HG02588 (cell line): ENCODE results near the gene NUDT19.
"Not testable (repeated sequence)": the region's sequence is repeated elsewhere in the genome, so short reads cannot be mapped to it uniquely, and the experiment has no call there.

ENCODE experiments used
- ATAC-seq: cut with Tn5 transposase; IDR thresholded peaks from one replicate; pipeline ENCODE4 v1.9.1; 2021; ENCODE audit warnings: mild to moderate bottlenecking, moderate library complexity; ENCODE audit not compliant: unreplicated experiment

NUDT19 gene

DNA sequence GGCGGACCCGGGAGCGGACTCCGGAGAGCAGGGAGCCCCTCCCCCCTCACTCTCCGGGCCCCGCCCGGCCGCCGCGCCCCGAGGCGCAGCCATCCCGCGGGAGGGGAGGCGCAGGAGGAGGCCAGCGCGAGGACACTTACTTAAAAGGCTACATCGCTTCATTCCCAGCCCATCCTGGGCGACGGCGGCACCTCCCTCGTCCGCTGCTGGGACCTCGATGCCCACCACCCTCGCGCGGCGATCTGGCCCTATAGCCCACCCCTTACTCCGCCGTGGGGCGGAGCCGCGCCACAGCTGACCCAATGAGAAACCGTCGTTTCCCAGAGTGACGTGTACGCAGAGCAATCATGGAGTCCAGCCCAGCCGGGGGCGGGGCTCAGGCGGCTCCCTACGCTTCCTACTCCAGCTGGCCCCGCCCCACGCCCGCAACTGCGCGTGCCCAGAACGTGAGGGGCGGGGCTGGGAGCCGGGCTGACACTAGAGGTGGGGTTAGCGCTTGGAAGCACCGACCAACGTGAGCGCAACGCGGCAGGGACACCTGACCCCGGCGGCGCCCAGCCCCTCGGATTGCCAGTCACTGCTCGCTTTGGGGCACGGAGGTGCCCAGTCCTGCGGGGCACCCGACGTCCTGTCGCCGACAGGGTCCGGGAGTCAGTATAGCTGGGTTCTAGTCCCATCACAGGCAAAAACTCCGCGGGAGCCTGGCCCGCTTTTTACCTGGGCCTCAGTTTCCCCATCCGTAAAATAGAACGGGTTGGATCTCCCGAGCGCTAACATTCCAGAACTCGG is 16.5 kb upstream of the NUDT19 start, which contains the start of gene ANKRD27:
Gene ANKRD27, minus strand, starts transcription at position 250 of the 789 bp plus-strand sequence. CDS start 16,165 bp downstream, outside the sequence.
- ATAC-seq: peak; percentile 95

- ATAC-seq: peak; percentile 35
Observed at GRCh38 chr19:32675720-32676185, 15.9 kb upstream of the NUDT19 start, which contains the start of gene RGS9BP. RGS9BP (plus strand) TSS chr19:32675848; CDS start chr19:32676264, 416 bp downstream.

GRCh38 chr19:32676186-32676894 is 15.3 kb upstream of the NUDT19 start:
- no peak for ATAC-seq

DNA sequence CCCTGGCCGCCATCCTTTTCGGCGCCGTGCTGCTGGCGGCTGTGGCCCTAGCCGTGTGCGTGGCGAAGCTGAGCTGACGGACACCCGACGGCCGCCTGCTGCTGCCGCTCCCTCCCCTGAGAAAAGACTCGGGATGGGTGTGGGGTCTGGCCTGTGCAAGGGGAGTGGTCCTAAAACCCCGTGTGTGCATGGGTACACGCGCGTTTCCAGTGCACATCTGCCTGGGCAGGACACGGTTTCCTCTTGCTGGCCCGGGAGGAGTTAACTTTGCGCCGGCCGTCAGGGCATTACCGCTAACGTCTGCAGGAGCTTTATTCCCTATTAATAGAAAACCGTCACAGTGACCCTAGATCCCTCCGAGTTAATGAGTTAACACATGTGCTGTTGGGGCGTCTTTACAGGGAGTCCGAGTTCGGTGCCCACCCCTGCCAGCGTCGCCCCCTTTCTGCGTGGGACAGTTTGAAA is 14.7 kb upstream of the NUDT19 start:
- no peak for ATAC-seq

DNA sequence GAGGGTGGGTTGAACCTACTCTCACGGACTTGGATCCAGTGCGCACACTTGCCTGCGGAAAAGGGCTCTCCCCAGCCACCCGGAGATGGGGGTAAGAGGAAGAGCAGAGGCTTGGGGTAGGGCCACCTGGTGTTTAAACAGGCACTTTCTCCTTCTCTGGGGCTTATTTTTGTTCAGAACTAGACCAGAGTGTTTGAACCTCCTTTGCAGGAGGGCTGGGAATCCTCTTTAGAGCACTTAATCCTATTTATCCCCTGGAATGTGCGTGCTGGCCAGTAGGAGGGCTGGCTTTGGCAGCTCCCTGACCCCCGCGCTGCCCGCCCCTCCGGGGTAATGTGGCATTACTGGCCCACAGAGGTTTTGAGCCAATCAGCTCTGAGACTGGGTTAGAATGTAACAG is 14.0 kb upstream of the NUDT19 start:
- ATAC-seq: no peak

GRCh38 chr19:32680986-32681385 is 10.6 kb upstream of the NUDT19 start:
- no peak for ATAC-seq

GRCh38 chr19:32682317-32682716 is 9.3 kb upstream of the NUDT19 start:
- ATAC-seq: no peak

DNA sequence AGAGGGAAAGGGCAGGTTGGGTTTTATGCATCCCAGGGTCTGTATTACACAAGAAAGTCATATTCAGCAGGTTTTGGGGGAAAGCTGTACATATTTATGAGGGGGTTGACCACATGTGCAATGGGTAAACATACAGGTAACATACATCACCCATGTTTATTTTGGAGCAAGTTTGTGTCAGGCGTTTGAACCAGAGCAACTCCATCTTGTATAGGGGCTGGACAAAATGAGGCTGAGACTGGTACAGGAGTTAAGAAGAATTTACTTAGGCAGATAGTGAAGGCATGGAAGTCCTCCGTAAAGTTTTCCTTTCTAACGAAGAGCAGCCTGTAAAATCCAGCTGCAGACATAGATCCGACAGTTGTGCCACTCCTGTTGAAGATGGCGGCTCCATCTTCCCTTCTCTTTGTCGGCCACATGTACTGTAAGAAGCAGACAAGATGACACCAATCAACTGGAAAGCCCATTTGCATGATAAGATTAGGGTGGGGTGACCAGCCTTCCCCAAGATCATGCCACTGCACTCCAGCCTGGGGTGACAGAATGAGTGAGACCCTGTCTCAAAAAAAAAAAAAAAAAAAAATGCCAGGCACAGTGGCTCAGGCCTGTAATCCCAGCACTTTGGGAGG is 4.7 kb upstream of the NUDT19 start:
- no peak for ATAC-seq

DNA sequence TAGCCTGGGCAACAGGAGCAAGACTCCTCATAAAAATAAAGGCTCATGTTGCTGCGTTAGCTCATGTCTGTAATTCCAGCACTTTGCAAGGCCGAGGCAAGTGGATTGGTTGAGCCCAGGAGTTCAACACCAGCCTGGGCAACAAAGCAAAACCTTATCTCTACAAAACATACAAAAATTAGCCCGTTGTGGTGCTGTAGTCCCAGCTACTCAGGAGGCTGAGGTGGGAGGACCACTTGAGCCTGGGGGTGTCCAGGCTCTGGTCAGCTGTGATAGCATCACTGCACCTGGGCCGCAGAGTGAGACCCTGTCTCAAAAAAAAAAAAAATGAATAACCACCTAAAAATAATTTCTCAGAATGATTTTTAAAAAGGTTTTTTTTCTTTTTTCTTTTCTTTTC is 3.9 kb upstream of the NUDT19 start:
- ATAC-seq: no peak

GRCh38 chr19:32688311-32688710 is 3.3 kb upstream of the NUDT19 start:
- ATAC-seq: no peak

- peak; percentile 69 for ATAC-seq
Observed at GRCh38 chr19:32691952-32692726, 518 bp downstream of the NUDT19 start.

DNA sequence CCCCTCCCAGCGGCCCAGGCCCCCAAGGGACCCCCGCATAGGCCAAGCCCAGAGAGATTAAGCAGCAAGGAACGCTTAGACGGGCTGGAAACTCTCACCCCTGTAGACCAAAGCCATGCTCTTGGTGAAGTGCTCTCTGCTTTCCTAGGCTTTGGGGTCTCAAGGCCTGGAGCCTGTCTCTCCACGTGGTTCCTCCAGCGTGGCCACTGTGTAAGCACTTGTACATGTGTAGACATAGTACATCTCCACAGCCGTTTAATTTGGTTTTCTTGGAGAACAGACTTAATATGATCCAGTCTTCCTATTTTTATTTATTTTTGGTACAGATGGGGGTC is 1.1 kb downstream of the NUDT19 start:
- no peak for ATAC-seq

- not testable (repeated sequence) for ATAC-seq
Observed at GRCh38 chr19:32693151-32694108, 1.8 kb downstream of the NUDT19 start.

DNA sequence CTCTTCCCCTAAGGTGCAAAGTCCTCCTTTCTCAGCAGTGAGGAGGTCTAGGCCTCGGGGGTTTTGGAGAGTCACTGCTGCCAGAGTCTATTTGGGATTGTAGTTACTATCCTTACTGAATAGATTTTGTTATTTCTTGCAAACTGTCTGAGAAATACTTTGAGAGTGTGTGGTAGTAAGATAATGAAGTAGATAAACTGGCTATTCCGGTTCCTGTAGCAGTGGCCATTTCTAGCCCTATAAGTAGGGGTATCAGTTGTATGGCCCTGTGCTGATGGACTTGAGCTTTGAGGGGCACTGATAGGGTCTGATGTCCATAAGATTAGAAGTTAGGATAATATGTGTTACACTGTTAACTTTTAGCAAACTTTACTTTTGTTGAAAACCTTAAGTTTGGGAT is 2.7 kb downstream of the NUDT19 start:
- ATAC-seq: not testable (repeated sequence)

DNA sequence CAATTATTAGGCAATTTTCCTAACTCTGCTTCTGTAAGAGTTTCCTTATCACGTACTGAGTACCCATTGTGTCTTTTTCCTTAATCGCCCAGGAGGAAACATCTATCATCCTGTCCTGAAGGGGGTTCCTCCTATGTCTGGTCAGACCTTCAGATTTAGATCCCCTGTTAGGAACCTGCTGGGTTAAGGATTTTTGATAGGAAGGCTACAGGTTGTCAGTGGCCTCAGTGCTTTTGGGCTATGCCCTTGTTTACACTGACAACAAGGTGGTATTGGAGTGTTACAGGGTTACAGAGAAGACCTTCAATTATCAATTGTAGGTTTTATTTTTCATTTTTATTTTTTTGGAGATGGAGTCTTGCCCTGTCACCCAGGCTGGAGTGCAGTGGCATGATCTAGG is 3.2 kb downstream of the NUDT19 start:
- ATAC-seq: not testable (repeated sequence)

DNA sequence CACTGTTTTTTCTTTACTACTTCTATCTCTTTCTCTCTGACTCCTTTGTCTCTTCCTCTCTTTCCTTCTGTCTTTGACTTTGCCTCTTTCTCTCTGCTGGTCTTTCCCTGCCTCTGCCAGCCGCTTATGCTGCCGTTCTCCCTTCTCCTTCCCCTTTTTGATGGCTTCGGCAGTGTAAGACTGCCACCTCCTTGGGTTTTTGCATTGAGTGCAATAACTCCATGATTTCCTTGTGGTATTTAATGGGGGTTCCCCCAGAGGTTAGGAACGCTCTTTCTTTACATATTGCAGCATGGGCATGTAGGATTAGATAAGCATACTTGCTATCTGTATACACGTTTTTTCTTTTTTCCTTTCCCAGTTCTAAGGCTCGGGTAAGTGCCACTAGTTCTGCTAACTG is 3.9 kb downstream of the NUDT19 start:
- ATAC-seq: not testable (repeated sequence)

GRCh38 chr19:32696771-32697170 is 5.2 kb downstream of the NUDT19 start:
- not testable (repeated sequence) for ATAC-seq

- not testable (repeated sequence) for ATAC-seq
Observed at GRCh38 chr19:32700129-32700528, 8.5 kb downstream of the NUDT19 start.

DNA sequence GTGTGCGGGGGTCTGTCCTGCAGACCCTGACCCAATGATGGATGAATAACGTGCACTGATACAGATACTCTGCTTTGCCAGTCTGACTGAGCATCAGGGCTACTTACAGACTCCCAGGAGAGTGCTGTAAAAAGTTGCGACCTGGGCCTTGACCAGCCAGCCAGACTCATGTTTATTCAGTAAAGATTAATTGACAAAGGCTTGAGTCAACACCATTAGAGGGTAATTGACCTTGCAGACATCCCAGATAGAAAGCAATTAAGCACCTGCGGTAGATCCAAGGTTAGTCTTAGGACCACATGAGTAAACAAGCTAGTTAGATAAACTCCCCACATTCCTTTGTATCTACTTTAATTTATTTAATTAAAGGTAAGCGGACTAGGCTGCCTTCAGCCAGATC is 10.4 kb downstream of the NUDT19 start:
- no peak for ATAC-seq
